Left ventricle myocardium inferior (tissue), 1 donor: ENCODE measurements around the gene SAMD11. TPM values are rescaled to one million over a fixed set of nuclear protein-coding genes. Genes with fewer than 3 reads are reported as not detected.
A peak's percentile ranks its signal among the peaks of the same experiment; 100 is the strongest.

Experiments
- DNase-seq: peaks from one replicate; pipeline ENCODE4 v3.0.0-alpha.2; 2020
- H3K27ac ChIP-seq: fragments of 200-600 bp; replicated peaks from 2 replicates; pipeline ENCODE4 v1.8.0; 2021
- H3K27me3 ChIP-seq: fragments of 200-600 bp; 2 replicates; pipeline ENCODE4 v1.8.0; 2021; ENCODE audit warnings: low read depth
- H3K36me3 ChIP-seq: fragments of 200-600 bp; 2 replicates; pipeline ENCODE4 v1.8.0; 2021
- H3K4me1 ChIP-seq: fragments of 200-600 bp; 2 replicates; pipeline ENCODE4 v1.8.0; 2021
- H3K4me3 ChIP-seq: fragments of 200-600 bp; 2 replicates; pipeline ENCODE4 v1.8.0; 2021; ENCODE audit warnings: mild to moderate bottlenecking, moderate library complexity
- H3K9me3 ChIP-seq: fragments of 200-600 bp; replicated peaks from 2 replicates; pipeline ENCODE4 v1.8.0; 2021
- CTCF ChIP-seq: fragments of 200-600 bp; IDR thresholded peaks from 2 replicates; pipeline ENCODE4 v1.8.0; 2021; ENCODE audit warnings: antibody characterized with exemption, mild to moderate bottlenecking, borderline replicate concordance
- intact Hi-C: fragments of 100-400 bp; cut with micrococcal nuclease; formaldehyde crosslinking; loops from one replicate; pipeline ENCODE4 v1.11.0; 2022
- total RNA-seq: library from RNA; stranded (reverse); fragmentation: NEBNext Ultra II Directional; extraction: Animal tissue kit (Norgen Biotek cat#: 25700); gene quantifications from one replicate; pipeline ENCODE4 v1.2.1, GENCODE V29; 2021
- donor health status: DM: no; HTN: yes; CAD: no; lungs with severe emphysema.

Gene SAMD11
- total RNA-seq, 1 donor from 2014 or later = 2.4 TPM

GRCh38 chr1:932776-933602 is 9.3 kb downstream of the SAMD11 start:
- H3K4me3 ChIP-seq = no peak overlapping the region
- DNase-seq = no peak
- no peak for TF ChIP-seq CTCF
- peaks cover 91% of the 10 kb centered on the region for H3K27me3 ChIP-seq
- no peaks in the 10 kb centered on the region for H3K36me3 ChIP-seq
- peaks cover 14% of the 10 kb centered on the region for H3K4me1 ChIP-seq
- H3K27ac ChIP-seq = no peak overlapping the region
- H3K9me3 ChIP-seq = no peaks in the 10 kb centered on the region
- intact Hi-C loops = no loop called here

- intact Hi-C loops = no loop called here
- no peak for DNase-seq
- Histone ChIP-seq H3K9me3 (no peaks in the 10 kb centered on the region), H3K4me3 (no peak overlapping the region), H3K27ac (no peak overlapping the region), H3K36me3 (no peaks in the 10 kb centered on the region), H3K4me1 (peaks cover 14% of the 10 kb centered on the region), H3K27me3 (peaks cover 91% of the 10 kb centered on the region)
- TF ChIP-seq CTCF = no peak
These were observed 9.8 kb downstream of the SAMD11 start for GRCh38 chr1:933603-933940.

GRCh38 chr1:934991-935750 is 11.4 kb downstream of the SAMD11 start:
- TF ChIP-seq CTCF = no peak
- no peaks in the 10 kb centered on the region for H3K36me3 ChIP-seq
- no peak overlapping the region for H3K4me3 ChIP-seq
- no peaks in the 10 kb centered on the region for H3K9me3 ChIP-seq
- intact Hi-C loops = no loop called here
- no peak for DNase-seq
- H3K27ac ChIP-seq = no peak overlapping the region
- H3K27me3 ChIP-seq = peaks cover 91% of the 10 kb centered on the region
- peaks cover 25% of the 10 kb centered on the region for H3K4me1 ChIP-seq

GRCh38 chr1:935751-936231 is 12.1 kb downstream of the SAMD11 start:
- TF ChIP-seq CTCF = no peak
- intact Hi-C loops = no loop called here
- Histone ChIP-seq H3K27me3 (peaks cover 91% of the 10 kb centered on the region), H3K36me3 (no peaks in the 10 kb centered on the region), H3K27ac (no peak overlapping the region), H3K9me3 (no peaks in the 10 kb centered on the region), H3K4me3 (peak overlapping the region; percentile 4), H3K4me1 (peaks cover 31% of the 10 kb centered on the region)
- DNase-seq = no peak

- Histone ChIP-seq H3K36me3 (no peaks in the 10 kb centered on the region), H3K4me1 (peaks cover 39% of the 10 kb centered on the region), H3K9me3 (no peaks in the 10 kb centered on the region), H3K27me3 (peaks cover 91% of the 10 kb centered on the region), H3K27ac (no peak overlapping the region), H3K4me3 (no peak overlapping the region)
- intact Hi-C loops = no loop called here
- TF ChIP-seq CTCF = no peak
- no peak for DNase-seq
These were observed 12.9 kb downstream of the SAMD11 start for GRCh38 chr1:936348-937264.
